HepG2 (cell line): ENCODE results near the gene KCNB1. TPM values are rescaled to one million over a fixed set of nuclear protein-coding genes. Genes with fewer than 3 reads are reported as not detected.

Experiments used
- AHDC1 ChIP-seq: sonication (generic); formaldehyde crosslinking; IDR thresholded peaks from 2 replicates; pipeline ENCODE4 v1.5.1; 2020; ENCODE audit warnings: mild to moderate bottlenecking, missing genetic modification reagents, borderline replicate concordance
- BORCS8-MEF2B ChIP-seq: sonication (generic); formaldehyde crosslinking; IDR thresholded peaks from 2 replicates; pipeline ENCODE4 v1.8.0; 2022; ENCODE audit warnings: mild to moderate bottlenecking, missing genetic modification reagents
- FOSL1 ChIP-seq: sonication (generic); formaldehyde crosslinking; IDR thresholded peaks from 2 replicates; pipeline ENCODE4 v1.9.0; 2021; ENCODE audit warnings: missing genetic modification reagents, borderline replicate concordance
- HOXA3 ChIP-seq: sonication (generic); formaldehyde crosslinking; IDR thresholded peaks from 2 replicates; pipeline ENCODE4 v1.5.0; 2020; ENCODE audit warnings: missing genetic modification reagents
- KAT8 ChIP-seq: IDR thresholded peaks from 2 replicates; pipeline ENCODE4 v1.6.1; 2016; ENCODE audit warnings: missing genetic modification reagents, missing compliant biosample characterization
- MXD1 ChIP-seq: sonication (generic); formaldehyde crosslinking; IDR thresholded peaks from 2 replicates; pipeline ENCODE4 v1.4.0; 2020; ENCODE audit warnings: mild to moderate bottlenecking, missing genetic modification reagents
- PREB ChIP-seq: sonication (generic); formaldehyde crosslinking; IDR thresholded peaks from 2 replicates; pipeline ENCODE4 v1.4.0; 2020; ENCODE audit warnings: missing genetic modification reagents
- ZNF143 ChIP-seq: sonication (generic); formaldehyde crosslinking; IDR thresholded peaks from 2 replicates; pipeline ENCODE4 v1.4.0; 2020; ENCODE audit warnings: missing genetic modification reagents
- ZNF337 ChIP-seq: sonication (generic); formaldehyde crosslinking; IDR thresholded peaks from 2 replicates; pipeline ENCODE4 v1.5.1; 2020; ENCODE audit warnings: missing genetic modification reagents, low read depth, mild to moderate bottlenecking, borderline replicate concordance
- ZNF501 ChIP-seq: sonication (generic); formaldehyde crosslinking; IDR thresholded peaks from 2 replicates; pipeline ENCODE4 v1.5.1; 2020; ENCODE audit warnings: mild to moderate bottlenecking, moderate library complexity, missing genetic modification reagents
- ZNF513 ChIP-seq: sonication (generic); formaldehyde crosslinking; conservative IDR thresholded peaks from 2 replicates; pipeline ENCODE4 v1.5.0; 2020; ENCODE audit warnings: missing genetic modification reagents
- ZNF564 ChIP-seq: sonication (generic); formaldehyde crosslinking; IDR thresholded peaks from 2 replicates; pipeline ENCODE4 v1.8.1; 2023; ENCODE audit warnings: mild to moderate bottlenecking, missing genetic modification reagents
- ZNF841 ChIP-seq: sonication (generic); formaldehyde crosslinking; IDR thresholded peaks from 2 replicates; pipeline ENCODE4 v1.8.1; 2023; ENCODE audit warnings: missing genetic modification reagents, borderline replicate concordance
- polyA plus RNA-seq, 8 experiments: library from polyadenylated mRNA; depleted of rRNA in 3 of 8; stranded (reverse) in 7 of 8; unstranded in 1 of 8; fragments of >200 nt; fragmentation: Illumina TruSeq in 4 of 8; extraction: Trizol in 4 of 8; gene quantifications; 2 replicates each; pipeline versions ENCODE4 v1.2.1 to v1.2.3, GENCODE V29; 2011 to 2016; ENCODE audit warnings: low read depth in 4 of 8, missing spikeins in 1 of 8, mixed read lengths in 1 of 8; ENCODE audit not compliant: insufficient read depth in 1 of 8
- total RNA-seq, 5 experiments: library from RNA; depleted of rRNA; stranded (reverse); fragments of >200 nt; fragmentation: Illumina TruSeq; extraction: Trizol; gene quantifications; 2 replicates each; pipeline ENCODE4 v1.2.3, GENCODE V29; 2016; ENCODE audit warnings: low read depth in 1 of 5

The KCNB1 gene
- total and polyA plus RNA-seq, 2 of the 13 experiments (the other 11 are each of a cell fraction or from before 2014, with no cell fraction given): 0.02 TPM; not detected in 1

- no peak for TF ChIP-seq AHDC1 (CRISPR knock-in tag)
- no peak for TF ChIP-seq FOSL1 (CRISPR knock-in tag)
- TF ChIP-seq ZNF143 (CRISPR knock-in tag): peak; percentile 19; the same call in 1 of the 2 replicates
- no peak for TF ChIP-seq ZNF513 (CRISPR knock-in tag)
- TF ChIP-seq ZNF501 (CRISPR knock-in tag): peak; percentile 42; the same call in 1 of the 2 replicates
- no peak for TF ChIP-seq ZNF337 (CRISPR knock-in tag)
- TF ChIP-seq BORCS8-MEF2B (CRISPR knock-in tag): no peak
- 0 out of 2 replicates have a peak, but pooled peaks have one; percentile 20 for TF ChIP-seq MXD1 (CRISPR knock-in tag)
- TF ChIP-seq HOXA3 (CRISPR knock-in tag): 0 out of 2 replicates have a peak, but pooled peaks have one; percentile 27
- TF ChIP-seq ZNF564 (CRISPR knock-in tag): 0 out of 2 replicates have a peak, but pooled peaks have one; percentile 29
- TF ChIP-seq ZNF841 (CRISPR knock-in tag): no peak
- TF ChIP-seq PREB: no peak
- TF ChIP-seq KAT8 (CRISPR knock-in tag): no peak
Measured at GRCh38 chr20:49384437-49385434, 97.7 kb downstream of the KCNB1 start (continued).
